Measurements from ENCODE around the gene CEP126.
"Not testable (repeated sequence)": the region's sequence is repeated elsewhere in the genome, so short reads cannot be mapped to it uniquely, and the experiment has no call there.

Gene CEP126

GRCh38 chr11:101929294-101929915 is 14.6 kb downstream of the CEP126 start:
- DNase-seq = no peak

GRCh38 chr11:101931692-101932091 is 16.9 kb downstream of the CEP126 start:
- no peak for DNase-seq

GRCh38 chr11:101940901-101941520 is 26.2 kb downstream of the CEP126 start:
- DNase-seq = no peak

- no peak for DNase-seq
Observed at GRCh38 chr11:101944923-101945322, 30.1 kb downstream of the CEP126 start.

GRCh38 chr11:101945448-101945847 is 30.6 kb downstream of the CEP126 start:
- no peak for DNase-seq

GRCh38 chr11:101949680-101950220 is 34.9 kb downstream of the CEP126 start:
- DNase-seq = no peak

GRCh38 chr11:101955278-101955677 is 40.5 kb downstream of the CEP126 start:
- no peak for DNase-seq

- DNase-seq = no peak
Observed at GRCh38 chr11:101955701-101956100, 40.9 kb downstream of the CEP126 start.

- no peak for DNase-seq
Observed at GRCh38 chr11:101960231-101960630, 45.4 kb downstream of the CEP126 start.

- not testable (repeated sequence) for DNase-seq
Observed at GRCh38 chr11:101964200-101964599, 49.4 kb downstream of the CEP126 start.

GRCh38 chr11:101974255-101974654 is 59.4 kb downstream of the CEP126 start:
- no peak for DNase-seq

GRCh38 chr11:101974771-101975170 is 60.0 kb downstream of the CEP126 start:
- no peak for DNase-seq

- no peak for DNase-seq
Observed at GRCh38 chr11:101975734-101976133, 60.9 kb downstream of the CEP126 start.

- peak; percentile 72 for DNase-seq
Observed at GRCh38 chr11:101987370-101987769, 72.6 kb downstream of the CEP126 start.

- no peak for DNase-seq
Observed at GRCh38 chr11:101993172-101993571, 78.4 kb downstream of the CEP126 start.

- DNase-seq = not testable (repeated sequence)
Observed at GRCh38 chr11:101994052-101994469, 79.3 kb downstream of the CEP126 start.

- DNase-seq = no peak
Observed at GRCh38 chr11:101996111-101996510, 81.3 kb downstream of the CEP126 start.

GRCh38 chr11:102001657-102002338 is 87.0 kb downstream of the CEP126 start:
- no peak for DNase-seq

GRCh38 chr11:102004220-102004619 is 89.4 kb downstream of the CEP126 start:
- DNase-seq = no peak

- no peak for DNase-seq
Observed at GRCh38 chr11:102005306-102005705, 90.5 kb downstream of the CEP126 start.

GRCh38 chr11:102006835-102007566 is 92.2 kb downstream of the CEP126 start:
- no peak for DNase-seq

- DNase-seq = peak; percentile 49
Observed at GRCh38 chr11:102007567-102008437, 93.0 kb downstream of the CEP126 start.
